ENCODE measurements around the gene DUSP28. TPM values are rescaled to one million over a fixed set of nuclear protein-coding genes. Genes with fewer than 3 reads are reported as not detected.

DUSP28 gene
- total and polyA plus RNA-seq, 10 of the 15 experiments (the other 5 are each of a cell fraction or from before 2014, with no cell fraction given): 2.5 to 12.5 (median 6.4) TPM

DNA sequence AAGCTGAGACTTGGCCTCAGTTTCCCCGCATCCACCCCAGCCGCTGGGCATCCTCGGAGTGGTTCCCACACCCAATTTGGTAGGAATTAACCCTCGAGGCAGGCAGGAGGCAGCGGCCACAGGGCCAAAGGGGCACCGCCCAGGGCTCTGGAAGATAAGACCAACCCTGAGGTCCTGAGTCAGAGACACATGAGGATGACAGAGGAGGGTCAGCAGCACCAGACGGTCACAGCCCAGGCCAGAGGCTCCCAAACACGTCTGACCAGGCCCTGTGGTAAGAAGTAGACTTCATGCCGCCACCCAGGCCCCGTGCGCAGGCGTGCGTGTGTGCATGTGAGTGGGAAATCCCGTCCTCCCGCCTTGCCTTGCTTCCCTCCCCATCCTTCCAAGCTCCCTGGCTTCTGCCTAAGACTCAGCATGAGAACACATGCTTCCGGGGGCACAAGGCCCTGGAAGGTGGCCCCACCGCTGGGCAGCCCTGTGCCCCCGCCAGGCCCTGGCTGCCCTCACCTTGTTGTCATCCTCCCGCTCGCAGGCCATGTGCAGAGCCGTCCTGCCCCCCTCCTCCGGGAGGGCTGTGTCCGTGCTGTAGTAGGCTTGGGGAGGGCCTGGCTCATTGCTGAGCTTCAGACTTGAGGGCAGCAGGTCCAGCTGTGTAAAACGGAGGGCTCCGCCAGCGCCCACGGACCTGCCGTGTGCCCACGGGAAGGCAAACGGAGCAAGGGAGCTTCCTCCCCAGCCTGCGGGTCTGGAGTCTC lies 48.6 kb upstream of the DUSP28 start:
- H3K9me3 ChIP-seq (replicated peaks; ENCODE audit: control insufficient read depth, insufficient read depth, low read length): no peaks in the 10 kb centered on the region
- no peak for ATAC-seq
- ChIA-PET SMC1A (ENCODE audit: uncharacterized antibody, unreplicated experiment) (no interaction called here), CTCF (no interaction called here), RAD21 (ENCODE audit: unreplicated experiment) (no interaction called here), POLR2A (no interaction called here)
- intact Hi-C loops (cut with micrococcal nuclease; ENCODE audit: unreplicated experiment): loop anchor here (5.0 to 10.0 kb wide), 3 partner anchors 56 to 223 kb away; partner anchors contain the start of gene RNPEPL1
- H3K27ac ChIP-seq (ENCODE audit: control insufficient read depth, insufficient read depth): no peak overlapping the region
- no peaks in the 10 kb centered on the region for H4K20me1 ChIP-seq (ENCODE audit: control insufficient read depth, insufficient read depth)
- no peak overlapping the region for H3K9ac ChIP-seq (ENCODE audit: control insufficient read depth, insufficient read depth, low read length)
- H2AFZ ChIP-seq (ENCODE audit: control insufficient read depth, low read depth, low read length): no peak overlapping the region
- no peak for FAIRE-seq
- H3K4me3 ChIP-seq: no peak overlapping the region
- 95% methylated on average over 29 of the region's 31 CpGs for WGBS (ENCODE audit: insufficient coverage, insufficient replicate concordance, low lambda C conversion rate, missing lambda C conversion rate)
- peaks cover 10% of the 10 kb centered on the region for H3K4me1 ChIP-seq (ENCODE audit: control insufficient read depth, insufficient read depth, low read length)
- no peak overlapping the region for H3K4me2 ChIP-seq (ENCODE audit: control insufficient read depth, insufficient read depth)
- DNase-seq (ENCODE audit: low read depth, low spot score): no peak
- in situ Hi-C loops (cut with MboI): loop anchor here (25.0 kb wide), 1 partner anchor 326 kb away; no protein-coding TSS in a partner anchor
- no peaks in the 10 kb centered on the region for H3K27me3 ChIP-seq (replicated peaks in 1 of 2; ENCODE audit: control insufficient read depth in 2 of 2, insufficient read depth in 2 of 2, low read length in 1 of 2)
- H3K79me2 ChIP-seq (ENCODE audit: control insufficient read depth, insufficient read depth, low read length): no peaks in the 10 kb centered on the region
- no TSS peak for BruUV-seq (replicated peaks)
- TF ChIP-seq SUPT20H (IDR thresholded peaks at IDR 0.05; ENCODE audit: borderline replicate concordance, control insufficient read depth, low read depth, low read length): no peak
- TF ChIP-seq, protein P1, sequence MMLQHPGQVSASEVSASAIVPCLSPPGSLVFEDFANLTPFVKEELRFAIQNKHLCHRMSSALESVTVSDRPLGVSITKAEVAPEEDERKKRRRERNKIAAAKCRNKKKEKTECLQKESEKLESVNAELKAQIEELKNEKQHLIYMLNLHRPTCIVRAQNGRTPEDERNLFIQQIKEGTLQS (IDR thresholded peaks at IDR 0.05; ENCODE audit: borderline replicate concordance, extremely low read depth, low read depth, low read length): no peak
- TF ChIP-seq, protein P2, sequence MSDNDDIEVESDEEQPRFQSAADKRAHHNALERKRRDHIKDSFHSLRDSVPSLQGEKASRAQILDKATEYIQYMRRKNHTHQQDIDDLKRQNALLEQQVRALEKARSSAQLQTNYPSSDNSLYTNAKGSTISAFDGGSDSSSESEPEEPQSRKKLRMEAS (IDR thresholded peaks at IDR 0.05; ENCODE audit: low read depth, low read length): no peak
- no peak for TF ChIP-seq CREB1 (IDR thresholded peaks at IDR 0.05; ENCODE audit: low read depth)
- TF ChIP-seq SMARCA5 (IDR thresholded peaks at IDR 0.05): no peak
- no peaks in the 10 kb centered on the region for H3K36me3 ChIP-seq (ENCODE audit: control insufficient read depth in 2 of 2, insufficient read depth in 2 of 2, low read length in 1 of 2)

DNA sequence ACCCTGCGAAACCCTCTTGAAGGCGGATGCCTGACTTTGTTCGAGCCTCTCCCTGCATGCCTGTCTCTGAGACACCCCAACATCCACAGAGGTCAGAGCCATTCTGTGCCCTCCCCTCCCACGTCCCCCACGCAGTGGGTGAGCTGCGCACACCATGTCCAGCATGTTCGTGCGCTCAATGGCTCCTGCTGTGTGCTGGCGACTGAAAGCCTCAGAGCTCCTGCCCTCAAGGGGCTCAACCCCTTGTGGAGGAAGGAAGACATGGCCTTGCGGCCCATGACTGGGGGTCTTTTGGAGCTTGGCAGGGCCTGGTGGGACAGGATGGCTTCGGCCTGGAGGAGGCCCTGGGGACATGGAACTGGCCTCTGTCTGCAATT lies 48.1 kb upstream of the DUSP28 start:
- Histone ChIP-seq H3K4me2 (ENCODE audit: control insufficient read depth, insufficient read depth) (no peak overlapping the region), H2AFZ (ENCODE audit: control insufficient read depth, low read depth, low read length) (no peak overlapping the region), H3K4me1 (ENCODE audit: control insufficient read depth, insufficient read depth, low read length) (peaks cover 10% of the 10 kb centered on the region), H3K9me3 (replicated peaks; ENCODE audit: control insufficient read depth, insufficient read depth, low read length) (no peaks in the 10 kb centered on the region), H3K4me3 (no peak overlapping the region), H3K27ac (ENCODE audit: control insufficient read depth, insufficient read depth) (no peak overlapping the region), H3K9ac (ENCODE audit: control insufficient read depth, insufficient read depth, low read length) (no peak overlapping the region), H4K20me1 (ENCODE audit: control insufficient read depth, insufficient read depth) (no peaks in the 10 kb centered on the region), H3K27me3 (replicated peaks in 1 of 2; ENCODE audit: control insufficient read depth in 2 of 2, insufficient read depth in 2 of 2, low read length in 1 of 2) (no peaks in the 10 kb centered on the region), H3K36me3 (ENCODE audit: control insufficient read depth in 2 of 2, insufficient read depth in 2 of 2, low read length in 1 of 2) (no peaks in the 10 kb centered on the region), H3K79me2 (ENCODE audit: control insufficient read depth, insufficient read depth, low read length) (no peaks in the 10 kb centered on the region)
- intact Hi-C loops (cut with micrococcal nuclease; ENCODE audit: unreplicated experiment): loop anchor here (5.0 to 10.0 kb wide), 3 partner anchors 55 to 223 kb away; partner anchors contain the start of gene RNPEPL1
- FAIRE-seq (no peak), DNase-seq (ENCODE audit: low read depth, low spot score) (no peak), ATAC-seq (no peak)
- 92% methylated on average over 11 of the region's 11 CpGs for WGBS (ENCODE audit: insufficient coverage, insufficient replicate concordance, low lambda C conversion rate, missing lambda C conversion rate)
- ChIA-PET RAD21 (ENCODE audit: unreplicated experiment) (no interaction called here), CTCF (interaction anchor here (1.0 kb wide), 1 partner anchor 72 kb away, joined by 3 read pairs; no protein-coding TSS in a partner anchor), SMC1A (ENCODE audit: uncharacterized antibody, unreplicated experiment) (no interaction called here), POLR2A (no interaction called here)
- in situ Hi-C loops (cut with MboI): loop anchor here (25.0 kb wide), 1 partner anchor 325 kb away; no protein-coding TSS in a partner anchor
- TF ChIP-seq, protein P3, sequence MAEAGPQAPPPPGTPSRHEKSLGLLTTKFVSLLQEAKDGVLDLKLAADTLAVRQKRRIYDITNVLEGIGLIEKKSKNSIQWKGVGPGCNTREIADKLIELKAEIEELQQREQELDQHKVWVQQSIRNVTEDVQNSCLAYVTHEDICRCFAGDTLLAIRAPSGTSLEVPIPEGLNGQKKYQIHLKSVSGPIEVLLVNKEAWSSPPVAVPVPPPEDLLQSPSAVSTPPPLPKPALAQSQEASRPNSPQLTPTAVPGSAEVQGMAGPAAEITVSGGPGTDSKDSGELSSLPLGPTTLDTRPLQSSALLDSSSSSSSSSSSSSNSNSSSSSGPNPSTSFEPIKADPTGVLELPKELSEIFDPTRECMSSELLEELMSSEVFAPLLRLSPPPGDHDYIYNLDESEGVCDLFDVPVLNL (IDR thresholded peaks at IDR 0.05; ENCODE audit: low read depth, low read length): no peak
- TF ChIP-seq SMAD5 (IDR thresholded peaks at IDR 0.05; ENCODE audit: low read depth): no peak
- no peak for TF ChIP-seq ZNF384 (IDR thresholded peaks at IDR 0.05; ENCODE audit: borderline replicate concordance, low read depth, low read length)
- no peak for TF ChIP-seq CEBPB (IDR thresholded peaks at IDR 0.05; ENCODE audit: borderline replicate concordance in 1 of 2, low read depth in 2 of 2, low read length in 2 of 2)
- TF ChIP-seq, protein P4, sequence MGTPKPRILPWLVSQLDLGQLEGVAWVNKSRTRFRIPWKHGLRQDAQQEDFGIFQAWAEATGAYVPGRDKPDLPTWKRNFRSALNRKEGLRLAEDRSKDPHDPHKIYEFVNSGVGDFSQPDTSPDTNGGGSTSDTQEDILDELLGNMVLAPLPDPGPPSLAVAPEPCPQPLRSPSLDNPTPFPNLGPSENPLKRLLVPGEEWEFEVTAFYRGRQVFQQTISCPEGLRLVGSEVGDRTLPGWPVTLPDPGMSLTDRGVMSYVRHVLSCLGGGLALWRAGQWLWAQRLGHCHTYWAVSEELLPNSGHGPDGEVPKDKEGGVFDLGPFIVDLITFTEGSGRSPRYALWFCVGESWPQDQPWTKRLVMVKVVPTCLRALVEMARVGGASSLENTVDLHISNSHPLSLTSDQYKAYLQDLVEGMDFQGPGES (IDR thresholded peaks at IDR 0.05): no peak
- no peak for TF ChIP-seq GATAD2B (conservative IDR thresholded peaks at IDR 0.05; ENCODE audit: low read depth)
- BruUV-seq (replicated peaks): no TSS peak
